DMS114 treated with DMSO at 0.1 percent for 48 hours (cell line): Measurements from ENCODE around the gene HRH1.

Experiments
- DNase-seq: peaks from one replicate; lab custom pipeline; 2025; ENCODE audit not compliant: unreplicated experiment; lab: John Stamatoyannopoulos, UW

The HRH1 gene

DNA sequence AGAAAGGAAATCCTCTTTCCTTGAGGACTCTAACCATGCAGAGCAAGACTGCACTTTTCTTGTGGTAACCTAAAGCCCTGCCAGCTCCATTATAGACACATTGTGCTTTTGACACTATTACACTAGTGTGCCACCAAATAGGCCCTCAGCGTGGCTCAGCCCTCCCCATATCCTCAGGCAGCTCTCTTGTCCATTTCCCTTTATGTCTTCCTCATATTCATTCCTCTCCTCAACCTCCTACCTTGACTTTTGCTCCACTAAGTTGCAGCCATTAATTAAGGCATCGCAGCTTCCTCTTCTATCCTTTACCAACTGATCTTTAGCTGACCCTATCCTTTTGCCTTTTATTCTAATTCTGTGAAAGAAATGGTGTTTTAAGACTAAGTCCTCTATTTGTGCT, 121.6 kb downstream of the HRH1 start:
- no peak for DNase-seq

DNA sequence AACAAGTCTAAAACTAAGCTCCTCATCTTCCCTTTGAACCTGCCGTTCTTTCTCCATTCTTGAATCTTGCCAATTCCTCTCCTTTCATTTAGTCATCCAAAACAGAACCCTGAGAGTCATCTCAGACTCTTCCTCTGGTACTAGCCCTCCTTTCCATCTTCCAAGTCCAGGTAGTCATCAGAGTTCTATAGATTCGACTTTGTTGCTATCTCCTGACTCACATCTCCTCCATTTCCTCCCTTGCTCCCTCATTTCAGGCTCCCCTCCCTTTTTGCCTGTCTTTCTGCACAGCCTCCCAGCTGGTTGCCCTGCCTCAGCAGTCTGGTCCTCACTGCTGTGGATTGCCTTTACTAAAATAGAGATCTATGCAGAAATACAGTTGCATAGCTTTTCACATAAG, 122.6 kb downstream of the HRH1 start:
- no peak for DNase-seq

DNA sequence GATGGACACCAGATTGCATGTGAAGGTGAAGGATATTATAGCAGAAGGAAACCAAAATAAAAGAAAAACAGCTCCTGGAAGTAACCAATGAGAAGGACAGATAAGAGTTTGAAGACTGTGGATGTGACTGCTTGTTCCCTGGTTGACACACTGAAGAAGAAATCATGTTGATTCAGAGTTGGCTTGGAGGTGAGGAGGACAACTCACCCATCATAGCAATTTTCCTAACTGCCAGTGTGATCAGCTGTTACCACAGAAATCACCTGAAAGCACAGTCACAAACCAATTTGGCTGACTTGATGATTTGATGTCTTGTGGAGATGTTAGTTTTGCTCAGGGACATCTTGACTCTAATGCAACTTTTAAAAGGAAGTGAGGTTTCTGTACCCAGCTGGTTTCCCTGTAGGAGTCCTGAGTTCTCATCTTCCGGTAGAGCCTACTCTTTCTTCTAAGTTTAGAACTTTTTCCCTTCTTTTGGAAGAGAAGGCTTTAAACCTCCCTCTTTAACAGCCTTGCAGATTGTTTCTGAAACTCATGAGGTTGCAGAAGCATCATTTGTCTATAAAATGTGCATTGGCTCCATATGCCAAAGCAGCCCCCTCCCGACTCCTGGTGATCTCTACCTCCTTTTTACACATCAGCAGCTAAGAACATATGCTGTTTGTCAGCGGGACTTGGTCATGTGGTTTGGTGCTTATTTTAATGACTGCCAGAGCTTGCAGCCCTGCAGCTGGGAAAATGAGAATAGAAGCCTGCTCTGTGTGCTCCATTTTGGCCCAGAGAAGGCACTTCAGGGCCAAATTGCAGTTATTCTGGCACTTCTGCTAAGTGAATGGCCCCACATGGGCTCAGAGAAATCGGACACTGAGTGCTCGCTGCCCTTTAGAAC, 128.2 kb downstream of the HRH1 start:
- DNase-seq: no peak

DNA sequence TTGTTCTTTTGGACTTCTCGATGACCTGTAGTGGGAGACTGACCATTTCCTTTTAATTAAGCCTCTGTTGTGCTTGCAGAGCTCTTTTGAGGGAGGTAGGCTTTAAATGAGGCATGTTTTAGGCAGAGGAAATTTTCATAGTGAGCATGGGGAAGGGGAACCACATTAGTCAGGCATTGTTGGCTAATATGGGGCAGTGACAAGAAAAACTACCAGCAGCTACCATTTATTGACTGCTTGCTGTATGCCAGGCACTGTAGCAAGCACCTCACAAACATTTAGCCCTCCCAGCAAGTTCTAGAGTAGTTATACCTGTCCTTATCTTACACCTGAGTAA, 128.8 kb downstream of the HRH1 start:
- DNase-seq: no peak

DNA sequence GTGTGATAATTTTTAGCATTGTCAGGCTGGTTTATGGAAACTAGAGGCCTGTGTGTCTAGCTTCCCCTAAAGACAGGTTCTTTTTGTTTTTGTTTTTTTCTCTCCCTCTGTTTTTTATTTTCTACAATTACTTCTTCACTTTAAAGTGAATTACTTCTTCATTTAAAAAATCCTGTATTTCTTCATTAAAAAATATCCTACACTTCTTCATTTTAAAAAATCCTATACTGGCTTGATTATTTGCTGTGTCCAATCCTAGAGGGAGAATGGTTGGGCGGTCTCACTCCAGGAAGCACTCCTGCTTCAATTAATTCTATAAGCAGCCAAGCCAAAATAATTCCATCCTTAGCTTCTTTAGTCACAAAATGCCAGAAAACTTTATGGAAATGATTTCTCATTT, 129.7 kb downstream of the HRH1 start:
- DNase-seq: no peak

DNA sequence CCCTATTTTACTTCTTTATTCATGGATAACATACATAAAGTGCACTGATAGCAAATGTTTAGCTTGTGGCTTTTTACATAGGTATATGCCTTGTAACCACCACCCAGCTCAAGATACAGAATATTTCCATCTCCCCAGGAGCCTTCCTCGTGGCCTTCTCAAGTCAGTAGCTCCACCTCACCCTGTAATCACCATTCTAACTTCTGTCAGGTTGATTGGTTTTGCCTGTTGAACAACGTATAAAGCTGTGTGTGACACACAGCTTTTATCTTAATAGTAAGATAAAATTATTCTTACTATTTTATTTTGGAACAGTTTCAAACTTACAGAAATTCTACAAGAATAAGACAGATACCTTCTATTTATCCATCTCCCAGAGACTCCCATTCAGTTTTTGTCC, 131.2 kb downstream of the HRH1 start:
- DNase-seq: no peak

DNA sequence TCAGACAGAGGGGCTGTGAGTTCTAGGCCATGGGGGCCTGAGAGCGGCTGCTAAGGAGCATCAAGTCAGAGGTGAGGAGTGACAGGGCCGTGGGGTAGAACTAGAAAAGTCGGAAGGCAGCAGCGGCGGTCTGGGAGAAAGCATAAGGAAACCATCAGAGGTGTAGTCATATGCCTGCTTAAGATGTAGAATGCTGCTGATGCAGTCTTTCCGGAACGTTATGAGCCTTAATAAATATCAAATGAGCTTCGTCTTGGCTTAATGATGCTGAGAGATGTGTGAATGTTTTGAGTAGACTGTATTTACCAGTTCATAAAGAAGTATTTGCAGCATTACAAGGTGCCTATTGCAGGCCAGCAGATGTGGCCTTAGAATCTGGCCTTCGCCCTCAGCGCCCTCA, 133.1 kb downstream of the HRH1 start:
- DNase-seq: no peak

DNA sequence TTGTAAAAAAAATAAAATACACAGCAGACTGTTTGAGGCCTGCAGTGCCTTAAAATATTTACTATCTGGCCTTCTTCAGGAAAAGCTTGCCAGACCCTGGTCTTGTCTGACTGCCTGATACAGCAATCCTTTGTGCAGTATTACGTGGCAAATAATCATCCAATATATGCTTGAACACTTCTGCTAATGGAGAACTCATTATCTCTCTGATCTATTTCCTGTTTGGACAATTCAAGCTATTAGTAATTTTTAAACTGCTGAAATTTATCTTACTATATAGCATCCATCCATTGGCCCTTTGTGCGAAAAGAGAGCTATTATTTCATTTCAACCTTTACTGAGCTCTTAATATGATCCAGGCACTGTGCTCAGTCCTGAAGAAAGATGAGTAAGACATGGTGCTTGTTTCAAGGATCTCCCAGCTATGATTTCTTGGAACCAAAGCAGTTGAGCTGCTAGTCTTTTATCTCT, 133.8 kb downstream of the HRH1 start:
- no peak for DNase-seq

DNA sequence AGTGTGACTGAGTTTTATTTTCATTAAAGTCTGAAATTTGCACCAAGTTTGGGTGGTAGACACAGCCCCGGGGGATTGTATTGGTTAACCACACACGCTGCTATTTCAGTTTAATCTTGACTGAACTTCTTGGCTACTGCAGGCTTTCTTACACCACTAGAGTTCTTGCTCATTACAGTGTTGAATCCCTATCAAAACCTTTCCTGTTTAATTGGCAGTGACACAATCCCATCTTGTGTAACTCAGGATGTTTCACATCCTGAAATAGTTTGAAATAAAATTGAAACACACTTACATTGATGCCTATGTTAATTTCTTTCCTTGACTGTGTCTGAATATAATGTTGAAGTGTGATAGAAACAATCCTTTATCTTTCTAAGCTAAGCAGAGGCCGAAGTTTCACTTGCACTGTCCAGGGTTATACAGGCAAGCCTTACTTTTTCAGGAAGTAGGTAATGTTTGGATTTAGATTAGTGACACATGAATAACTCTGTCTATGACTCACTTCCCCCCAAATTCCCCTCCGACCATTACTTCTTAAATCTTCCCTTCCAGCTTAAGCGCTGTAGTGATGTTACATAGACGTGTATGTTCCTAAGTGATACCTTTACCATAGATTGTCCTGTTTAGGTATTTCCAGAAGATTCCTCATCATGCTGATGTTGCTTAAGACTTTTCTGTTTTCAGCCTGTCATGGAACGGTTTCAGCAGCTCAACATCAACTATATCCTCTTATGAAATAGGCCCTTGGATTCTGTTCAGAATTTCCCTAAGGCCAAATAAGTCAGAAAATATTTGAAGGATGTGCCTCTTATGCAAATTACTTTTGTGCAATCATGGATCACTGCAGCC, 134.7 kb downstream of the HRH1 start:
- no peak for DNase-seq

DNA sequence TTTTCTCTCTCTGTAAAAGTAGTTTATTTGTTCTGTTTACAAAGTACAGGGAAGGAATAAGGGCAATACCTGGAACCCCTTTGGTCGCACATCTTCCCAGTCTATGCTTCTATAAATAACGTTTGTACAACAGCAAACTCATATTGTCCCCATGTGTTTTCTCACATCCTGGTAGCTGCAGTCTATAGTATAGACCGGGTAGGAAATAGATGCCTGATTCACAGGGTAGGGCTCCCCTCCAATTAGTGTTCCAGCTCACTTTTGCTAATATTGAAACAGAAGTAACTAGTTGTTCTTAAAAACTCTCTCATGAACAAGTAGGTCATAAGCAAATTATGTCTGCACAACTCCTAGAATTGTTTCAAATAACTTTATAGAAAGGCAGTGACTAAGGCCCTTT, 135.6 kb downstream of the HRH1 start:
- DNase-seq: no peak

DNA sequence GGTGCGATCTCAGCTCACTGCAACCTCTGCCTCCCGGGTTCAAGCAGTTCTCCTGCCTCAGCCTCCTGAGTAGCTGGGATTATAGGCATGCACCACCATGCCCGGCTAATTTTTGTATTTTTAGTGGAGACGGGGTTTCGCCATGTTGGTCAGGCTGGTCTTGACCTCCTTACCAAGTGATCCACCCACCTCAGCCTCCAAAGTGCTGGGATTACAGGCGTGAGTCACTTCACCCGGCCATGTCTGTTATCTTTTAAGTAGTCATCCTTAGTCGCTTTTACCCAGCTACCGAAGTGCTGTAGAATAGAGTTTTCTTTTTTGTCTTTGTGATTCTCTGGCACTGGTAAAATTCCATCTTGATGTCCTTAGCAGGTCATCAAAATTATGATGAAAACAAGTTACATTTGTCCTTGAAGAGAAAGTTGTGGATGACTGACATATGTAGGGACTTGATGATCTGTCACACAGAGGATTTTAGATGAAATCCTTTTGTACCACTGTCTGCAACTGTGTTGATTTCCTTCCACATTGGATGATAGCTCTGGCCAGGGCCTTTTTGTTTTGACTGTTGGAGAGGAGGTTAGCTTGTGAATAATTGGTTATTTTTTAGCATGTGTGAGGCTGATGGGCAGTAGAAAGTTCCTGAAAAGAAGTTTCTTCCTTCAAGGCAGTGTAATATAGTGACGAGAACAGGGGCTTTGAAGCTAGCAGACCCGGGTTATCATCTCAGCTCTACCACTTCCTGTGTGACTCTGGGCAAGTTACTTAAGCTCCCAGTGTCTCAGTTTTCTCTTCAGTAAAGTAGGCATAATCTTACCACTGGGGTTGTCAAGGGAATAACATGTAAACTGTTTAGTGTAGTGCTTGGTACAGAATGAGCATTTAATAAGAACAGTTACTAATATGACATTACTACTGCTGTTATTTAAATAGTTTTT, 136.7 kb downstream of the HRH1 start:
- DNase-seq: no peak

DNA sequence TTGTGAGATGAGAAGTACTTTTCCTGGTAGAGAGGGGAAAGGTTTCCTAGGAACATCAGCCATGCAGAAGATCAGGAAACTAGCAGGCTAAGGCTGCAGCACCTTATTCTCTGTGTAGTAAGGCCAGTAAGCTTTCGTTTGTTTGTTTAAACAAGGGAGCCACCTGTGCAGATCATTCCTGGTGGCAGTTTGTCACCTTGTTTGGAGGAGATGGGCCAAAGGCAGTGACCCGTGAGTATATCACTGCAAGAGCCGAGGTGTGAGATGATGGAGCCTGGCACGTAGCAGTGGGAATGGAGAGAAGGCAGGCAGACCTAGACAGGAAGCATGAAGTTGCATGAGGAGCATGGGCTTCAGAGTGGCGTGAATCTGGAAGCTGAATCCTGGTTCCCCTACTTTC, 137.5 kb downstream of the HRH1 start:
- no peak for DNase-seq

DNA sequence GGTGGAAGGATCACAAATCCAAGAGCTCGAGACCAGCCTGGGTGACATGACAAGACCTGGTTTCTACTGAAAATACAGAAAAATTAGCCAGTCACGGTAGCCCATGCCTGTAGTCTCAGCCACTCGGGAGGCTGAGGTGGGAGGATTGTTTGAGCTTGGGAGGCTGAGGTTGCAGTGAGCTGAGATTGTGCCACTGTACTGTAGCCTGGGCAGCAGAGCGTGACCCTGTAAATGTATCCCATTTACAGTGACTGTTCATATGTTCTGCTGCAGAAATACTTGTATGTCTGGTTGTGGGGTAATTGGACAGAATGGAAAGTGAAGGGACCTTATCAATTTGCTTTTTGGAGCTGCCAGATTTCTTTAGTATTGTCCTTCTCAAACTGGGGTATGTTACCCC, 142.8 kb downstream of the HRH1 start:
- DNase-seq: no peak

DNA sequence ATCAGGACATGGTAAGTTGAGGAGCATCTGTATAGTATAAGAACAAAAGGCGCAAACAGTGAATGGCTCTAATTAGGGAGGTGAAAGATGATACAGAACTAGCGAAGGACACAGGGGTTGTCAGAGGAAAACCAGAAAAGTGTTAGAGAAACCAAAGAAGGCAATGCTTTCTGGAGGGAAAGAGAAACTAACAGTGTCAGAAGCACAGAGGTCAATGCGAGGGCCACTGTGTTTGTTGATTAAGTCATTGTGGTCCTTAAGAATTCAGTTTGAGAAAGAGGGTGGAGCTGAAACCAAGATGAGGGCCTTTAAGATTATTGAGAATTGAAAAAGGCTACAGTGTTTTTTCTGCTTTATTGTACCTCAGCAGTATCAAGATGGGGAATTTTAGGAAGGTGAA, 146.7 kb downstream of the HRH1 start:
- DNase-seq: no peak

DNA sequence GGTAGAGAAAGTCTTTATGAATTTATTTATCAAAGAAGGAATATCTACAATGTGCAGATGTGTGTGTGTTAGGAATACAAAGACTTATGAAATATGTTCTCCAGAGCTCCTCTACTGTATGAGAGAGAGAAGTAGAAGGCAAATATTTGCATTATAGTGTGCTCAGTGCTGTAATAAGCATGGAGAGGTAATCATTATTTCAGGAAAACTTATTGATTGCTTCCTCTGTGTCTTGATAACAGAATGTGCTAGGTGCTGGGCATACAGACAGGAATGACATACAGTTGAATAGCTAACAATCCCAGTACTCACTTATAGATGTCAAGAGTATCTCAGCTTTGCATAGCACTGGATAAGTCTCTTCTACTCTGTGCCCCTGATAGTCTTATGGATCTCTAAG, 148.2 kb downstream of the HRH1 start:
- DNase-seq: no peak

DNA sequence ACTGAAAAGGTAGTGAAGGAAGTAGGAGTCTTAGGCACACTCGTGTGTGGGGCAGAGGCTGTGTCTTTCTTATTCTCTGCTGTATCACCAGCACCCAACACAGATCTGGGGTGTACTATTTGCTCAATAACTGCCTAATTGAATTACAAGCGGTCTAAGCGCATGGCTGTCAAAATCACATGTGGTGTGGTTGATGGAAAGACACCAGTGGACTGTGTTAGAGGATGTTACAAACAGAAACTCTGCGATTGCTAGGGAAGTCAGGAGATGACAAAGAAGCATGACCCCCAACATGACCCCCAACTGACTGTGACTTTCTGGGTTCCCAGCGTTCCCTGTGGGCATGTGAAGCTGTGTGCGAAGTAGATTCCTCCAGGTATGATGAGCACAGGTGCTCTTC, 149.9 kb downstream of the HRH1 start:
- no peak for DNase-seq

DNA sequence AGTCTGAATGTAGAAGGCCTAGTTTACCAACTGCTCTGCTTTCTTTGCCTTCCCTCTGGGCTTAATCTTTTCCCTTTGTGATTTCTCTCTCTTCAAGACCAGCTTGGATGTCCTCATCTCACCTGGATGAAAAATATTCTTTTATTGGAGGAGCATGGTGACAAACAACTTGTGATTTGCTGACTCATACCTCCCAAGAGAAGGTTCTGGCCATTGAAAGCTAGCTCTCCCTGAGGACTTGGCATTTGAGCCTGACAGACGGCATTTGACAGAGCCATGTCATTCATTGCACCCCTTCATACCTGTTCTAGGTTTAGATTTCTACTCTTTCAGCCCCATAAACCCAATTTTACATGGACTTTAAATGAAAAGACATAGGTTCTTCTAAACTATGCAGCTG, 151.2 kb downstream of the HRH1 start:
- DNase-seq: no peak

DNA sequence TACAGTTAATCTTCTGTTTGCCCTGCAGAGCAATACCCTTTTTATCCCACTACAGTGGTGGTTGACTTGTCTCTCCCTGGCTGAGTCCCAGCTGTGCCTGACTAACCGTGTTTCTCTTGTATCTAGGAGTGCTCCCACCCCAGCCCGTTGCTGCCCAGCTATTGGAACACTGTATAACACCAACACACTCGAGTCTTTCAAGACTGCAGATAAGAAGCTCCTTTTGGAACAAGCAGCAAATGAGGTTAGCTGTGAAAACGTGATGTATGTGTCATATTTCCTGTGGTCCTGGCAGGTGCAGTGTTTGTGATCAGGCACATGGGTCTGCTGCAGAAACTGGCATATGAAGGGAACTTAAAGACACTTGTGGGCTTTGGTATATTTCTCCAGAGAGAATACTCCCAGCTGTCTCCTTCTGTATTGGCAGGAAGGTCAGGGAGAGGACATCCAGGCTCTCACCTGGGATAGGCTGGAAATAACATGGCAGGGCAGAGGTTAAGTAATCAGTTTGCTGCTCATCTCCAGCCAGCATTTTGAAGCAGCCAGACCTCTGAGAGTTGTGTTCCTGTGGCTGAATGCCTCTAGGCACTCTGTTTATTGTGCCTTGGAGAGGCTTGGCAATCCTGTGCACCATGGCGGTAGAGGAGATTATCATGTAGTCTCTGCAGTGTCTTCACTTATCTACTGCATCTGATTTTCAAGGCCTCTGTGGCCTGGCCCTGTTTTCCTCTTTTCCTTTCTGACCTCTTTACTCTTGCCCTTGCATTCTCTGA, 152.7 kb downstream of the HRH1 start:
- DNase-seq: no peak

DNA sequence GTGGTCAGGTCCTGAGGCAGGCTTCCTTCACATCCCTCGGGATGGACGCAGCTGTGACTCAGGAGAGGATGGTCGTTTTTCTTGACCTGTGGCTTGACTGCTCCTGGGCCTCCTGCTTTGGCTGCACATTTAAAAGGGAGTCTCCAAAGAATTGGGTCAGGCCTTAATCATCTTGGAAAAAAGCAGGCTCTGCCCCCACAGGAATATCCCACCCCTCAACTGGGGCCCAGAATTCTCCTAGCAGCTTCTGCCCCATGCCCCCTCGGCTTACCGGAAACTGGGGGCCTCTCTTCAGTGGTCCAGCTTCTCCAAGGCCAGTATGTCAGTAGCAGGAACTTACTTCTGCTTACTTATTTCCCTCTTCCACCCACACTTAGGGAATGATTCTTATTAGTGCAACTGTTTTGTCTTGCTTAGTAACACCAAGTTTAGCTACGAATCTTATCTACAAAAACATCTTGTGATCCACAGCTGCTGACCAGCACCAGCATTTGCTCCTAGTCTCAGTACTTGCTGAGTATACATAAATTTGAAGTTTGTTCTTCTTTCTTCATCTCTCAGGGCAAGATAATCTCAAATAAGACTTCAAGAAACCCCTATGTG, 153.6 kb downstream of the HRH1 start:
- DNase-seq: no peak

DNA sequence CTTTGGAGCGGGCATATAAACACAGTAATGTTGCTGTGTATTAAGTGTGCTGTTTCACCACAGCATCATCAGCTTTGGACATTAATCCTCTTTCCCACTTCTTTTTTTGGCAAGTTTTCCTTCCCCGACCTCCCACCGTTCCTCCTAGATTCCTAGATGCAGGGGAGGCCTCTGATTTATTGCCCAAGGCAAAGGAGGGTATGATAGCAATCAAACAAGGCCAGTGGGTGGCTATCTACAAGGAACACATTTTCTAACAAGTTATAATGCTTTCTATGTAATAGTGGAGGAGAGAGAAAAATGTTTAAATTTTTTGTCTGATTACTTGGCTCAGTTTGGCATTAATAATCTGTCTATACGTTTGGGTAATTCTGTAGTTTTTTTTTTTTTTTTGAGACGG, 156.0 kb downstream of the HRH1 start:
- no peak for DNase-seq
